ENCODE measurements around the gene ABAT. TPM values are rescaled to one million over a fixed set of nuclear protein-coding genes. Genes with fewer than 3 reads are reported as not detected.

The ABAT gene
- total RNA-seq, 1 donor from 2014 or later, result 7.3 TPM

DNA sequence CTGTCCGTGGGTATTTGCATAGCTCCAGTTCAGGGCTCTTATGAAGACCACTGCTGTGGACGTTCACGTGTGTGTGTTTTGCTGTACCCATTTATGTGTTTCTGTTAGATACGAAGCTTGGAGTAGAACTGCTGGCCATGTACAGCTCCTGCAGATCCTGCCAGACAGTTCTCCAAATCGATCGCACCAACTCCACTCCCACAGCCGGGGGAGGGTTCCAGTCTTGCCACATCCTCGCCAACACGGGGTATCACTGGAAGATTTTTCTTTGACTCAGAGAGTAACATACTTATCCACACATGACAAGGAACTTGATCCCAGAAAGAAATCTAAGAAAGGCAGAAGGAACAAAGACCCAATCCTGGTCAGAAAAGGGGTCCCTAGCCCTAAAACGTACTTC lies 85.6 kb downstream of the ABAT start:
- Mint-ChIP-seq H3K36me3 (ENCODE audit: low read depth) (no peaks in the 10 kb centered on the region), H3K27ac (no peak overlapping the region), H3K4me1 (ENCODE audit: low read depth) (no peaks in the 10 kb centered on the region), H3K27me3 (ENCODE audit: insufficient read depth) (no peaks in the 10 kb centered on the region), H3K9me3 (no peaks in the 10 kb centered on the region), H3K4me3 (no peak overlapping the region)
- DNase-seq (ENCODE audit: low spot score), result no peak
- intact Hi-C loops (cut with micrococcal nuclease), result no loop called here

DNA sequence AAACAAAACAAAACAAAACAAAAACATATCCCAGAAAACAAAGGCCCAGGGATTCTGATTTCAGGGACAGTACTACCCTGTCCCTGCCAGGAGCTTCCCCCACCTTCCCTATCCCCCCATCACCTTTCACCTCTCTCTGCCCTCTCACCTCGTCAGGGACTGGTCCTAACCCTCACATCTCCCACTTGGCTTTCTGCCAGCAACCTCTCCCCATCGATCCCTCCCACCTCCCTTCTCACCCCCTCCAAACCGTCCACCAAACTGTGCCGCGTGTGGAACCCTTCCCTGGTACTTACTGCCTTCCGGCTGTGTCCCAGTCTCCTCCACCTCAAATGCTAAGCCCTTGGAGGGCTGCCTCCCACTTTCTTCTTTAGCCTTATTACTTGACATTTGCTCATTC lies 86.7 kb downstream of the ABAT start:
- Mint-ChIP-seq H3K27ac (no peak overlapping the region), H3K9me3 (no peaks in the 10 kb centered on the region), H3K27me3 (ENCODE audit: insufficient read depth) (no peaks in the 10 kb centered on the region), H3K36me3 (ENCODE audit: low read depth) (no peaks in the 10 kb centered on the region), H3K4me1 (ENCODE audit: low read depth) (no peaks in the 10 kb centered on the region), H3K4me3 (no peak overlapping the region)
- no peak for DNase-seq (ENCODE audit: low spot score)
- intact Hi-C loops (cut with micrococcal nuclease), result no loop called here

DNA sequence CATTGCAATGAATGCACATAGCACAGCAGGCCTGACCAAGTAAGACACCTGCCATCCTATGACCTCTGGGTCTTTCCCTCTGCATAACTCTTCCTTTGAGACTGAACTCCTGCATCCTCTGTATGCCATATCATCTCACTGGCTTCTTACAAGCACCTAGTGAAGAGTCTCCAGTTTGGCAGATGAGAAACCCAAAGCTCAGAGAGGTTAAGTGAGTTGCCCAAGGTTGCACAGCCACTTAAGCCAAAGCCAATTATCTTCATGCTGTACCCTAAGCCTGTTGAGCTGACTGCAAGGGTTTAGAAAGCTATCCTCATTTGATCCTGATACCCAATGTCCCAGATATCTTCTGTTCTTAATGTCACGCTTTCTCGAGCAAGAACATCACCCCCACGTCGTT lies 87.8 kb downstream of the ABAT start:
- intact Hi-C loops (cut with micrococcal nuclease), result no loop called here
- Mint-ChIP-seq H3K27ac (no peak overlapping the region), H3K4me1 (ENCODE audit: low read depth) (no peaks in the 10 kb centered on the region), H3K27me3 (ENCODE audit: insufficient read depth) (no peaks in the 10 kb centered on the region), H3K36me3 (ENCODE audit: low read depth) (no peaks in the 10 kb centered on the region), H3K4me3 (no peak overlapping the region), H3K9me3 (no peaks in the 10 kb centered on the region)
- no peak for DNase-seq (ENCODE audit: low spot score)

DNA sequence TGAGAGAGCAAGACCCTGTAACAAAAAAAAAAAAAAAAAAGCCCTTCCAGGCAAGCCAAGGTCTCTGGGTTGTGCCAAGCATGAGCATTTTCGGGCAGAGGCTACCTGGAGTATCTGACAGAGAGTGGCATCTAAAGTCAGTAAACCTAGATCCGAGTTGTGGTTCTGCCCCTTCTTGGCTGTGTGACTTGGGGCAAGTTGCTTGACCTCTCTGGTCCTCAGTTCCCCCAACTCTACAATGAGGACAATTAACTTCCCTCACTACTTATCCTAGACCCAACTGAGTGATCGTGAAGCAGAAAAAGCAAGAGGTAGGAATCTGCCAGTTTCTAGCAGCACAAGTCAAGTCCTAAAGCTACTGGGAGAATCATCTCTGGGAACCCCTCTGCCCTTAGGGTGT lies 88.7 kb downstream of the ABAT start:
- Mint-ChIP-seq H3K36me3 (ENCODE audit: low read depth) (no peaks in the 10 kb centered on the region), H3K4me3 (no peak overlapping the region), H3K9me3 (no peaks in the 10 kb centered on the region), H3K4me1 (ENCODE audit: low read depth) (no peaks in the 10 kb centered on the region), H3K27ac (no peak overlapping the region), H3K27me3 (ENCODE audit: insufficient read depth) (no peaks in the 10 kb centered on the region)
- intact Hi-C loops (cut with micrococcal nuclease), result no loop called here
- DNase-seq (ENCODE audit: low spot score), result no peak

GRCh38 chr16:8763899-8764298 lies 89.5 kb downstream of the ABAT start:
- H3K4me3 Mint-ChIP-seq, result no peak overlapping the region
- H3K27ac Mint-ChIP-seq, result no peak overlapping the region
- no peak for DNase-seq (ENCODE audit: low spot score)
- no peaks in the 10 kb centered on the region for H3K36me3 Mint-ChIP-seq (ENCODE audit: low read depth)
- H3K27me3 Mint-ChIP-seq (ENCODE audit: insufficient read depth), result no peaks in the 10 kb centered on the region
- H3K9me3 Mint-ChIP-seq, result no peaks in the 10 kb centered on the region
- H3K4me1 Mint-ChIP-seq (ENCODE audit: low read depth), result no peaks in the 10 kb centered on the region
- intact Hi-C loops (cut with micrococcal nuclease), result no loop called here

GRCh38 chr16:8764525-8765250 lies 90.3 kb downstream of the ABAT start:
- Mint-ChIP-seq H3K27me3 (ENCODE audit: insufficient read depth) (no peaks in the 10 kb centered on the region), H3K4me3 (no peak overlapping the region), H3K27ac (no peak overlapping the region), H3K36me3 (ENCODE audit: low read depth) (no peaks in the 10 kb centered on the region), H3K9me3 (no peaks in the 10 kb centered on the region), H3K4me1 (ENCODE audit: low read depth) (no peaks in the 10 kb centered on the region)
- no peak for DNase-seq (ENCODE audit: low spot score)
- intact Hi-C loops (cut with micrococcal nuclease), result no loop called here

DNA sequence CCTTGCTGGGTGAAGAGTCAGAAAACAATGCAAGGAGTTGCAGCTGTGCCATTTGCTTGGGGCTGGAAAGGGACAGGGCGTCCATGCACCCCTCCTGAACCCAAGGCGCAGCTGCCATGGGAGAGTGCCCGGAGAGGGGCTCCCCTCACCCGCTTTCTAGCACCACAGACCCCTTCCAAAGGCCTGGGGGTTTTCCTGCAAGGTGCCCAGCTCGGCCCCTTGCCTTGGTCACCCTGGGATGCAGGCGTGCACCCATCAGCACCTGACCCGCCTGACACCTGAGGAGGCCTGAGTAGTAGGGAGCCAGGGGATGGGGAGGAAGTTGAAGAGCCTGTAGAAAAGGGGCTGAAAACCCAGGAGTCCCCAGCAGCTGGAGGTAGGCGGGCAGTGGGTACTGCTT lies 92.8 kb downstream of the ABAT start:
- no peak for DNase-seq (ENCODE audit: low spot score)
- no peaks in the 10 kb centered on the region for H3K27me3 Mint-ChIP-seq (ENCODE audit: insufficient read depth)
- H3K27ac Mint-ChIP-seq, result no peak overlapping the region
- no peaks in the 10 kb centered on the region for H3K9me3 Mint-ChIP-seq
- no peaks in the 10 kb centered on the region for H3K36me3 Mint-ChIP-seq (ENCODE audit: low read depth)
- intact Hi-C loops (cut with micrococcal nuclease), result no loop called here
- H3K4me1 Mint-ChIP-seq (ENCODE audit: low read depth), result no peaks in the 10 kb centered on the region
- no peak overlapping the region for H3K4me3 Mint-ChIP-seq

DNA sequence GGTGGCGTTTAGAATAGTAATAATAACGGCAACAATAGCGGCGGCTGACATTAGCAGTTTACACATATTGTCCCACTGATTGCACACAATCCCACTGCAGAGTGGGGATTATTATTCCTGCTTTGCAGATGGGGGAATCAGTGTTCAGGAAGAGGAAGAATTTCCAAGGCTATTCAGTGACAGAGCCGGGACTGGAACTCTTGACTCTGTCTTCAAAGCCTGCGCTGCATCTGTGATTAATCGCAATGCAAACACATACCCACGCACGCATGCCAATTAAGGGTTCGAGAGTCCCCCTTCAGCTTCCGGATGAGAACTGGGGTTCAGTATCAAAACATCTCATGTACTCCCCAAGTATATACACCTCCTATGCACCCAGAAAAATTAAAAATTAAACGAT lies 93.9 kb downstream of the ABAT start:
- H3K4me3 Mint-ChIP-seq, result no peak overlapping the region
- no peaks in the 10 kb centered on the region for H3K27me3 Mint-ChIP-seq (ENCODE audit: insufficient read depth)
- intact Hi-C loops (cut with micrococcal nuclease), result no loop called here
- H3K36me3 Mint-ChIP-seq (ENCODE audit: low read depth), result no peaks in the 10 kb centered on the region
- no peak overlapping the region for H3K27ac Mint-ChIP-seq
- H3K4me1 Mint-ChIP-seq (ENCODE audit: low read depth), result no peaks in the 10 kb centered on the region
- DNase-seq (ENCODE audit: low spot score), result no peak
- no peaks in the 10 kb centered on the region for H3K9me3 Mint-ChIP-seq

- Mint-ChIP-seq H3K27me3 (ENCODE audit: insufficient read depth) (no peaks in the 10 kb centered on the region), H3K27ac (no peak overlapping the region), H3K36me3 (ENCODE audit: low read depth) (no peaks in the 10 kb centered on the region), H3K9me3 (no peaks in the 10 kb centered on the region), H3K4me3 (no peak overlapping the region), H3K4me1 (ENCODE audit: low read depth) (no peaks in the 10 kb centered on the region)
- DNase-seq (ENCODE audit: low spot score), result no peak
- intact Hi-C loops (cut with micrococcal nuclease), result no loop called here
These were observed 94.3 kb downstream of the ABAT start for GRCh38 chr16:8768692-8769091.

DNA sequence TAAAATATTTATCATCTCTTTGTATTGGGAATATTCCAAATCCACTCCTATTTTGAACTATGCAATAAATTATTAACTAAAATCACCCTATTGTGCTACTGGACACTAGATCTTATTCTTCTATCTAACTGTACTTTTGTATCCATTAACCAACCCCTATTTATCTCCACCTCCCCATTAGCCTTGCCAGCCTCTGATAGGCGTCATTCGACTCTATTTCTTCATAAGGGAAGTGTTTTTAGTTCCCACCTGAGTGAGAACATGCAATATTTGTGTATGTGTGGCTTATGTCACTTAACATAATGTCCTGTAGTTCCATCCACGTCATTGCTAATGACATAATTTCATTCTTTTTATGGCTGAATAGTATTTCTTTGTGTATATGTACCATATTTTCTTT lies 99.1 kb downstream of the ABAT start:
- intact Hi-C loops (cut with micrococcal nuclease), result no loop called here
- no peak overlapping the region for H3K4me3 Mint-ChIP-seq

GRCh38 chr16:8774208-8774607 lies 99.8 kb downstream of the ABAT start:
- no peaks in the 10 kb centered on the region for H3K27me3 Mint-ChIP-seq (ENCODE audit: insufficient read depth)
- H3K4me3 Mint-ChIP-seq, result no peak overlapping the region
- H3K4me1 Mint-ChIP-seq (ENCODE audit: low read depth), result no peaks in the 10 kb centered on the region
- H3K9me3 Mint-ChIP-seq, result no peaks in the 10 kb centered on the region
- H3K27ac Mint-ChIP-seq, result no peak overlapping the region
- H3K36me3 Mint-ChIP-seq (ENCODE audit: low read depth), result peaks cover 6% of the 10 kb centered on the region
- DNase-seq (ENCODE audit: low spot score), result no peak
- intact Hi-C loops (cut with micrococcal nuclease), result no loop called here

More for the DNA sequence above, 99.1 kb downstream of the ABAT start:
- H3K36me3 Mint-ChIP-seq (ENCODE audit: low read depth), result peaks cover 6% of the 10 kb centered on the region
- H3K9me3 Mint-ChIP-seq, result no peaks in the 10 kb centered on the region
- no peaks in the 10 kb centered on the region for H3K4me1 Mint-ChIP-seq (ENCODE audit: low read depth)
- no peak overlapping the region for H3K27ac Mint-ChIP-seq
- H3K27me3 Mint-ChIP-seq (ENCODE audit: insufficient read depth), result no peaks in the 10 kb centered on the region
- DNase-seq (ENCODE audit: low spot score), result no peak

- no peak for DNase-seq (ENCODE audit: low spot score)
- intact Hi-C loops (cut with micrococcal nuclease), result no loop called here
- no peaks in the 10 kb centered on the region for H3K9me3 Mint-ChIP-seq
- no peaks in the 10 kb centered on the region for H3K27me3 Mint-ChIP-seq (ENCODE audit: insufficient read depth)
- H3K27ac Mint-ChIP-seq, result no peak overlapping the region
- H3K36me3 Mint-ChIP-seq (ENCODE audit: low read depth), result peaks cover 6% of the 10 kb centered on the region
- no peak overlapping the region for H3K4me3 Mint-ChIP-seq
- H3K4me1 Mint-ChIP-seq (ENCODE audit: low read depth), result no peaks in the 10 kb centered on the region
These were observed 100.9 kb downstream of the ABAT start for GRCh38 chr16:8775359-8775758.

DNA sequence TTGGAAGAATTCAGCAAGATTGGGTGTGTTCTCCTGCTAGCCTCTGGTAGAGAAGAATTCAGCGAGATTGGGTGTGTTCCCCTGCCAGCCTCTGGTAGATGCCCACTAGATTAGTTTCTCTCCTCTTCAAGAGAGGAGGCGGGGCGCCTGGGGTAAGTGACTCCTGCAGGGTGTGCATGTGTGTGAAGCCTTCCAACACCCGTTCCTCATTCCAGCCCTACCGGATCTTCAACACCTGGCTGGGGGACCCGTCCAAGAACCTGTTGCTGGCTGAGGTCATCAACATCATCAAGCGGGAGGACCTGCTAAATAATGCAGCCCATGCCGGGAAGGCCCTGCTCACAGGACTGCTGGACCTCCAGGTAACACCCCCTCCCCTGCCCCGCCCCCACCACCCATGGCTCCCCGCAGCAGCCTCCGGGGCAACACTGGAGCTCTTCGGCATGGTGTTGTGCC lies 101.7 kb downstream of the ABAT start:
- no peak for DNase-seq (ENCODE audit: low spot score)
- no peaks in the 10 kb centered on the region for H3K4me1 Mint-ChIP-seq (ENCODE audit: low read depth)
- H3K36me3 Mint-ChIP-seq (ENCODE audit: low read depth), result peaks cover 6% of the 10 kb centered on the region
- intact Hi-C loops (cut with micrococcal nuclease), result no loop called here
- no peaks in the 10 kb centered on the region for H3K9me3 Mint-ChIP-seq
- no peaks in the 10 kb centered on the region for H3K27me3 Mint-ChIP-seq (ENCODE audit: insufficient read depth)
- no peak overlapping the region for H3K27ac Mint-ChIP-seq
- H3K4me3 Mint-ChIP-seq, result no peak overlapping the region

- H3K36me3 Mint-ChIP-seq (ENCODE audit: low read depth), result peaks cover 6% of the 10 kb centered on the region
- H3K4me3 Mint-ChIP-seq, result no peak overlapping the region
- H3K9me3 Mint-ChIP-seq, result no peaks in the 10 kb centered on the region
- no peak overlapping the region for H3K27ac Mint-ChIP-seq
- DNase-seq (ENCODE audit: low spot score), result no peak
- H3K4me1 Mint-ChIP-seq (ENCODE audit: low read depth), result no peaks in the 10 kb centered on the region
- intact Hi-C loops (cut with micrococcal nuclease), result no loop called here
- H3K27me3 Mint-ChIP-seq (ENCODE audit: insufficient read depth), result no peaks in the 10 kb centered on the region
These were observed 102.8 kb downstream of the ABAT start for GRCh38 chr16:8777217-8777616.

Measured in activated T-helper 1 cell treated with anti-CD3 and anti-CD28 coated beads, Interleukin-12 subunit alpha, Interleukin-12 subunit beta, Interleukin-2, Interleukin-4 antibody, amounts not matched to agents 30 ng/mL and 10 ng/mL and 1 ng/mL, durations not matched to agents 14 hours and 24 hours and 36 hours (primary cell).